ENCODE measurements around the gene CCDC61. TPM values are rescaled to one million over a fixed set of nuclear protein-coding genes. Genes with fewer than 3 reads are reported as not detected.

The CCDC61 gene, protein sequence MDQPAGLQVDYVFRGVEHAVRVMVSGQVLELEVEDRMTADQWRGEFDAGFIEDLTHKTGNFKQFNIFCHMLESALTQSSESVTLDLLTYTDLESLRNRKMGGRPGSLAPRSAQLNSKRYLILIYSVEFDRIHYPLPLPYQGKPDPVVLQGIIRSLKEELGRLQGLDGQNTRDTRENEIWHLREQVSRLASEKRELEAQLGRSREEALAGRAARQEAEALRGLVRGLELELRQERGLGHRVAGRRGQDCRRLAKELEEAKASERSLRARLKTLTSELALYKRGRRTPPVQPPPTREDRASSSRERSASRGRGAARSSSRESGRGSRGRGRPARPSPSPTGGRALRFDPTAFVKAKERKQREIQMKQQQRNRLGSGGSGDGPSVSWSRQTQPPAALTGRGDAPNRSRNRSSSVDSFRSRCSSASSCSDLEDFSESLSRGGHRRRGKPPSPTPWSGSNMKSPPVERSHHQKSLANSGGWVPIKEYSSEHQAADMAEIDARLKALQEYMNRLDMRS
- polyA plus RNA-seq = 1 to 10 TPM; 5.7 to 9.8 (median 6.1) TPM

GRCh38 chr19:45994998-45995714 is at the start of gene CCDC61:
Gene CCDC61, plus strand, starts transcription at chr19:45995467. Its CDS starts 7,552 bp downstream, at chr19:46003019.
- peaks cover 8 to 14% of the 10 kb centered on the region in 2 donors for H3K4me1 Mint-ChIP-seq
- no peaks in the 10 kb centered on the region for H3K9me3 Mint-ChIP-seq
- peak within 1 kb of the TSS in 1 of 6 donors; percentile 60 for H3K27ac Mint-ChIP-seq
- H3K4me3 Mint-ChIP-seq = no peak within 1 kb of the TSS
- DNase-seq = peak; percentile 99 to 100 (median 99)
- H3K36me3 Mint-ChIP-seq = peaks cover 6 to 7% (median 6%) of the 10 kb centered on the region in 3 donors
- peaks cover 4 to 8% (median 7%) of the 10 kb centered on the region in 3 donors for H3K27me3 Mint-ChIP-seq (ENCODE audit: low read depth in 3 of 3)

DNA sequence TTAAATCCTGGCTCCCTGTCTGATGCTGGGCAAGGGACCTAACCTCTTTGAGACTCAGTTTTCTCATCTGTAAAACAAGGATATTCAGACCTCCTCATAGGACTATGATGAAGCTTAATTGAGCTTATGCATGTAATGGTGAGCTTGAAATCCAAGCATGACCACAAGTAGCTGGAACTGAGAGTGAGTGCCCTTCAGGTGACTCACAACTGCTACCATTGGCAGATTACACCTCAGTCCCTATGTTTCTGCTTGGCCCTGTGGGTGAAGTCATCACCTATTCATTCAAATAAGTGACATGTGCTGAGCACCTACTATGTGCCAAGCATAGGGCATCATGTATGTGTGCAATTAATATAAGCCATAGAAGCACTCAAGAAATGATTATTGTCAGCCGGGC is 47.3 kb upstream of the CCDC61 start:
- DNase-seq = no peak
- no peaks in the 10 kb centered on the region for H3K36me3 Mint-ChIP-seq
- no peak overlapping the region for H3K4me3 Mint-ChIP-seq
- no peak overlapping the region for H3K27ac Mint-ChIP-seq
- peaks cover 3 to 17% (median 8%) of the 10 kb centered on the region in 3 donors for H3K27me3 Mint-ChIP-seq (ENCODE audit: low read depth in 3 of 3)
- H3K4me1 Mint-ChIP-seq = peaks cover 0 to 7% of the 10 kb centered on the region in 2 donors
- H3K9me3 Mint-ChIP-seq = no peaks in the 10 kb centered on the region

GRCh38 chr19:45952341-45952685 is 43.0 kb upstream of the CCDC61 start:
- Mint-ChIP-seq H3K36me3 (no peaks in the 10 kb centered on the region), H3K27me3 (ENCODE audit: low read depth in 3 of 3) (peaks cover 6 to 16% (median 7%) of the 10 kb centered on the region in 3 donors), H3K9me3 (peaks cover 0 to 3% (median 0%) of the 10 kb centered on the region in 6 donors), H3K4me3 (peak overlapping the region in 3 of 5 donors; percentile 33 to 70 (median 59)), H3K27ac (no peak overlapping the region), H3K4me1 (peaks cover 8 to 20% of the 10 kb centered on the region in 2 donors)
- no peak for DNase-seq

GRCh38 chr19:45952686-45953505 is 42.4 kb upstream of the CCDC61 start:
- peak; percentile 15 to 26 (median 22) for DNase-seq
- H3K27me3 Mint-ChIP-seq (ENCODE audit: low read depth in 3 of 3) = peaks cover 5 to 16% (median 6%) of the 10 kb centered on the region in 3 donors
- H3K4me1 Mint-ChIP-seq = peaks cover 8 to 20% of the 10 kb centered on the region in 2 donors
- H3K4me3 Mint-ChIP-seq = peak overlapping the region; percentile 47 to 79 (median 65)
- H3K9me3 Mint-ChIP-seq = peaks cover 0 to 3% (median 0%) of the 10 kb centered on the region in 6 donors
- no peaks in the 10 kb centered on the region for H3K36me3 Mint-ChIP-seq
- no peak overlapping the region for H3K27ac Mint-ChIP-seq

DNA sequence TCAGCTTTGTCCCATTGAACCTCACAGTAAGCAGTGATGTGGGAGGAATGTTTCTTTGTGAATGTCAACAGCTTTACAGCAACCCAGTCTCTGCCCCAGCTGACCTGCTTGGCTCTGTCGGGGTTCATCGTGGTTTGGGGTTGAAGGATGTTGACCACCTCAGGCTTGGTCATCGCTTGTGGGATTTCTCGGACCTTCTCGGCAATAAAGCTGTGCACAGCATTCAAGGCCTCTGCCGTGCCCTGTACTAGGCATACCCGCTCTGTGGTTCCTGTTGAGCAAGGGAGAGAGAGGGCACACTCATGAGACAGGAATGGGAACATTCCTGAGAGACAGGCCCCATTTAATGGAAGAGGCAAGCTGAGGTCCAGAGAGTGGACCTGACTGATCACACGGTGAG is 41.6 kb upstream of the CCDC61 start:
- Mint-ChIP-seq H3K4me1 (peaks cover 8 to 20% of the 10 kb centered on the region in 2 donors), H3K36me3 (no peaks in the 10 kb centered on the region), H3K4me3 (peak overlapping the region in 3 of 5 donors; percentile 59 to 79 (median 65)), H3K9me3 (peaks cover 0 to 3% (median 0%) of the 10 kb centered on the region in 6 donors), H3K27me3 (ENCODE audit: low read depth in 3 of 3) (peaks cover 5 to 22% (median 11%) of the 10 kb centered on the region in 3 donors), H3K27ac (no peak overlapping the region)
- no peak for DNase-seq

- peaks cover 0 to 3% (median 0%) of the 10 kb centered on the region in 6 donors for H3K9me3 Mint-ChIP-seq
- no peak overlapping the region for H3K27ac Mint-ChIP-seq
- no peak for DNase-seq
- no peaks in the 10 kb centered on the region for H3K36me3 Mint-ChIP-seq
- H3K4me1 Mint-ChIP-seq = peaks cover 8 to 20% of the 10 kb centered on the region in 2 donors
- no peak overlapping the region for H3K4me3 Mint-ChIP-seq
- peaks cover 5 to 26% (median 14%) of the 10 kb centered on the region in 3 donors for H3K27me3 Mint-ChIP-seq (ENCODE audit: low read depth in 3 of 3)
Observed at GRCh38 chr19:45954156-45954555, 41.1 kb upstream of the CCDC61 start.

GRCh38 chr19:45955905-45956608 is 39.2 kb upstream of the CCDC61 start:
- Mint-ChIP-seq H3K9me3 (peaks cover 0 to 3% (median 0%) of the 10 kb centered on the region in 6 donors), H3K4me1 (peaks cover 8 to 20% of the 10 kb centered on the region in 2 donors), H3K27me3 (ENCODE audit: low read depth in 3 of 3) (peaks cover 8 to 24% (median 20%) of the 10 kb centered on the region in 3 donors), H3K27ac (no peak overlapping the region), H3K36me3 (no peaks in the 10 kb centered on the region), H3K4me3 (no peak overlapping the region)
- DNase-seq = no peak

- H3K27me3 Mint-ChIP-seq (ENCODE audit: low read depth in 3 of 3) = peaks cover 3 to 28% (median 23%) of the 10 kb centered on the region in 3 donors
- H3K9me3 Mint-ChIP-seq = peaks cover 0 to 3% (median 0%) of the 10 kb centered on the region in 6 donors
- H3K4me1 Mint-ChIP-seq = peaks cover 4 to 8% of the 10 kb centered on the region in 2 donors
- H3K36me3 Mint-ChIP-seq = no peaks in the 10 kb centered on the region
- H3K27ac Mint-ChIP-seq = no peak overlapping the region
- DNase-seq = no peak
- no peak overlapping the region for H3K4me3 Mint-ChIP-seq
Observed at GRCh38 chr19:45958320-45958719, 36.9 kb upstream of the CCDC61 start.

- peaks cover 7 to 32% (median 20%) of the 10 kb centered on the region in 3 donors for H3K27me3 Mint-ChIP-seq (ENCODE audit: low read depth in 3 of 3)
- peaks cover 0 to 4% of the 10 kb centered on the region in 2 donors for H3K4me1 Mint-ChIP-seq
- H3K36me3 Mint-ChIP-seq = no peaks in the 10 kb centered on the region
Observed at GRCh38 chr19:45958769-45959516, 36.3 kb upstream of the CCDC61 start.

GRCh38 chr19:45959517-45960025 is 35.7 kb upstream of the CCDC61 start:
- no peak for DNase-seq
- Mint-ChIP-seq H3K27me3 (ENCODE audit: low read depth in 3 of 3) (peaks cover 9 to 32% (median 20%) of the 10 kb centered on the region in 3 donors), H3K4me3 (no peak overlapping the region), H3K27ac (no peak overlapping the region), H3K36me3 (no peaks in the 10 kb centered on the region), H3K9me3 (peaks cover 0 to 3% (median 0%) of the 10 kb centered on the region in 6 donors), H3K4me1 (peaks cover 0 to 3% of the 10 kb centered on the region in 2 donors)

More at GRCh38 chr19:45958769-45959516, 36.3 kb upstream of the CCDC61 start:
- DNase-seq = no peak
- Mint-ChIP-seq H3K27ac (no peak overlapping the region), H3K4me3 (no peak overlapping the region), H3K9me3 (peaks cover 0 to 3% (median 0%) of the 10 kb centered on the region in 6 donors)

GRCh38 chr19:45960595-45961235 is 34.6 kb upstream of the CCDC61 start:
- H3K4me3 Mint-ChIP-seq = no peak overlapping the region
- no peak overlapping the region for H3K27ac Mint-ChIP-seq
- no peak for DNase-seq
- H3K4me1 Mint-ChIP-seq = no peaks in the 10 kb centered on the region
- H3K27me3 Mint-ChIP-seq (ENCODE audit: low read depth in 3 of 3) = peaks cover 10 to 29% (median 17%) of the 10 kb centered on the region in 3 donors
- H3K9me3 Mint-ChIP-seq = peaks cover 0 to 3% (median 0%) of the 10 kb centered on the region in 6 donors
- H3K36me3 Mint-ChIP-seq = no peaks in the 10 kb centered on the region

Data from immature natural killer cell (primary cell).